ENCODE data around the gene KIAA1217. TPM values are rescaled to one million over a fixed set of nuclear protein-coding genes. Genes with fewer than 3 reads are reported as not detected.

Gene KIAA1217
- total and polyA plus RNA-seq, 2 of the 4 experiments (the other 2 are of a cell fraction) = 3.4 to 4.4 TPM

- Histone ChIP-seq H4K91ac (ENCODE audit: insufficient read depth, low read depth, low read length) (no peak overlapping the region), H3K23ac (ENCODE audit: low read depth, low read length) (no peak overlapping the region), H3K4me2 (ENCODE audit: low read depth, low read length) (no peak overlapping the region), H3K27me3 (ENCODE audit: control insufficient read depth, insufficient read depth, low read length) (no peaks in the 10 kb centered on the region), H2AFZ (replicated peaks; ENCODE audit: low read length, poor library complexity) (no peak overlapping the region), H3K4ac (ENCODE audit: low read depth, low read length) (no peak overlapping the region), H3K18ac (ENCODE audit: low read depth, low read length) (no peak overlapping the region), H2BK120ac (ENCODE audit: low read depth, low read length) (no peak overlapping the region), H3K9me3 (ENCODE audit: control insufficient read depth, insufficient read depth, low read length) (no peaks in the 10 kb centered on the region), H3K56ac (ENCODE audit: extremely low read depth, insufficient read depth, low read length) (no peak overlapping the region), H2BK5ac (ENCODE audit: low read depth, low read length, poor library complexity, severe bottlenecking) (no peak overlapping the region), H2BK20ac (ENCODE audit: low read depth, low read length) (no peak overlapping the region), H3K14ac (replicated peaks; ENCODE audit: low read depth, low read length) (no peak overlapping the region), H3K36me3 (ENCODE audit: control insufficient read depth, insufficient read depth, low read length) (peaks cover 7% of the 10 kb centered on the region), H3K4me3 (ENCODE audit: insufficient read depth, low read depth, low read length) (no peak overlapping the region), H4K8ac (ENCODE audit: low read depth in 2 of 2, low read length in 2 of 2) (no peak overlapping the region), H3K9me1 (ENCODE audit: insufficient read depth, low read length) (peaks cover 5% of the 10 kb centered on the region), H4K20me1 (ENCODE audit: insufficient read depth, low read length) (no peaks in the 10 kb centered on the region), H3K27ac (ENCODE audit: insufficient read depth, low read length) (no peak overlapping the region), H4K5ac (ENCODE audit: low read depth, low read length) (no peak overlapping the region), H3K4me1 (ENCODE audit: control insufficient read depth, insufficient read depth, low read length) (peaks cover 2% of the 10 kb centered on the region; the same call in 1 of the 2 replicates), H3K9ac (ENCODE audit: low read depth, low read length) (no peak overlapping the region), H2AK5ac (ENCODE audit: low read depth, low read length) (no peak overlapping the region), H2BK15ac (ENCODE audit: low read depth, low read length) (no peak overlapping the region), H3K79me1 (ENCODE audit: low read depth in 1 of 2, low read length in 2 of 2) (no peaks in the 10 kb centered on the region), H2AK9ac (replicated peaks; ENCODE audit: low read depth, low read length, poor library complexity) (no peak overlapping the region)
- ChIA-PET POLR2A (ENCODE audit: unreplicated experiment) (no interaction called here), CTCF (no interaction called here)
- DNase-seq = no peak
- dilution Hi-C loops (cut with HindIII; ENCODE audit: low sequenced_read_pairs, unreplicated experiment) = no loop called here
- intact Hi-C loops (cut with micrococcal nuclease) = no loop called here
- 71% methylated on average over 1 of the region's 8 CpGs; no CpG with 5 or more reads in 1 of the 2 experiments for WGBS, 2 experiments (ENCODE audit: extremely low coverage in 2 of 2, insufficient read length in 1 of 2)
- BruUV-seq (replicated peaks) = no TSS peak
- in situ Hi-C loops (cut with MboI; ENCODE audit: low sequenced_read_pairs) = no loop called here
- ATAC-seq (ENCODE audit: low read depth) = no peak
- TF ChIP-seq RFX5 (IDR thresholded peaks at IDR 0.05; ENCODE audit: low read depth, low read length) (no peak), RCOR1 (IDR thresholded peaks at IDR 0.05; ENCODE audit: insufficient replicate concordance, low read length) (no peak), MXI1 (IDR thresholded peaks at IDR 0.05; ENCODE audit: borderline replicate concordance, low read depth, low read length) (no peak), NFE2L2 (IDR thresholded peaks at IDR 0.05; ENCODE audit: low read depth, low read length) (no peak), CEBPB (IDR thresholded peaks at IDR 0.05; ENCODE audit: low read depth, low read length) (no peak), MAZ (IDR thresholded peaks at IDR 0.05; ENCODE audit: borderline replicate concordance, low read depth, low read length) (no peak), MAFK (IDR thresholded peaks at IDR 0.05; ENCODE audit: low read depth, low read length) (no peak), RAD21 (IDR thresholded peaks at IDR 0.05; ENCODE audit: low read length) (no peak), FOS (IDR thresholded peaks at IDR 0.05; ENCODE audit: low read depth, low read length) (no peak), POLR2A (IDR thresholded peaks at IDR 0.05; ENCODE audit: low read depth, low read length) (no peak), BHLHE40 (IDR thresholded peaks at IDR 0.05; ENCODE audit: low read depth, low read length) (no peak), CTCF (conservative IDR thresholded peaks at IDR 0.05; ENCODE audit: low read depth, low read length) (no peak), CHD1 (IDR thresholded peaks at IDR 0.05; ENCODE audit: low read depth, low read length) (no peak), SMC3 (IDR thresholded peaks at IDR 0.05; ENCODE audit: low read depth, low read length) (no peak)
- TF ChIP-seq, protein P1, sequence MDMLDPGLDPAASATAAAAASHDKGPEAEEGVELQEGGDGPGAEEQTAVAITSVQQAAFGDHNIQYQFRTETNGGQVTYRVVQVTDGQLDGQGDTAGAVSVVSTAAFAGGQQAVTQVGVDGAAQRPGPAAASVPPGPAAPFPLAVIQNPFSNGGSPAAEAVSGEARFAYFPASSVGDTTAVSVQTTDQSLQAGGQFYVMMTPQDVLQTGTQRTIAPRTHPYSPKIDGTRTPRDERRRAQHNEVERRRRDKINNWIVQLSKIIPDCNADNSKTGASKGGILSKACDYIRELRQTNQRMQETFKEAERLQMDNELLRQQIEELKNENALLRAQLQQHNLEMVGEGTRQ (IDR thresholded peaks at IDR 0.05; ENCODE audit: low read depth, low read length) = no peak
- TF ChIP-seq, protein P2, sequence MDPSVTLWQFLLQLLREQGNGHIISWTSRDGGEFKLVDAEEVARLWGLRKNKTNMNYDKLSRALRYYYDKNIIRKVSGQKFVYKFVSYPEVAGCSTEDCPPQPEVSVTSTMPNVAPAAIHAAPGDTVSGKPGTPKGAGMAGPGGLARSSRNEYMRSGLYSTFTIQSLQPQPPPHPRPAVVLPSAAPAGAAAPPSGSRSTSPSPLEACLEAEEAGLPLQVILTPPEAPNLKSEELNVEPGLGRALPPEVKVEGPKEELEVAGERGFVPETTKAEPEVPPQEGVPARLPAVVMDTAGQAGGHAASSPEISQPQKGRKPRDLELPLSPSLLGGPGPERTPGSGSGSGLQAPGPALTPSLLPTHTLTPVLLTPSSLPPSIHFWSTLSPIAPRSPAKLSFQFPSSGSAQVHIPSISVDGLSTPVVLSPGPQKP (IDR thresholded peaks at IDR 0.05; ENCODE audit: borderline replicate concordance, low read depth, low read length) = no peak
Measured at GRCh38 chr10:24496906-24497305, 288.0 kb downstream of the KIAA1217 start.
